Measurements from ENCODE around the gene DGKE. TPM values are rescaled to one million over a fixed set of nuclear protein-coding genes. Genes with fewer than 3 reads are reported as not detected.

The DGKE gene
- total and polyA plus RNA-seq, 2 of the 8 experiments (the other 6 are each of a cell fraction or from before 2014, with no cell fraction given), result 1.7 to 7.4 TPM

GRCh38 chr17:56831369-56832095 lies 2.4 kb upstream of the DGKE start:
- FAIRE-seq, result no peak
- no peak overlapping the region for H2BK5ac ChIP-seq (ENCODE audit: low read depth, low read length)
- H4K5ac ChIP-seq (ENCODE audit: insufficient read length, low read depth, low read length), result no peak overlapping the region
- no peak overlapping the region for H3K4me3 ChIP-seq (ENCODE audit: extremely low read depth in 1 of 4, insufficient read depth in 2 of 4, low read depth in 3 of 4, low read length in 4 of 4)
- peak overlapping the region; percentile 58; the same call in 1 of the 2 replicates for H2AK5ac ChIP-seq (ENCODE audit: low read depth, low read length)
- 84% methylated on average over 16 of the region's 16 CpGs; no CpG with 5 or more reads in 1 of the 2 experiments for WGBS, 2 experiments (ENCODE audit: extremely low coverage in 1 of 2, insufficient coverage in 1 of 2, insufficient read length in 1 of 2, insufficient replicate concordance in 2 of 2, low coverage in 1 of 2, low lambda C conversion rate in 2 of 2, missing lambda C conversion rate in 1 of 2)
- H2BK12ac ChIP-seq (ENCODE audit: low read depth, low read length), result no peak overlapping the region
- no peak overlapping the region for H3K23ac ChIP-seq (ENCODE audit: insufficient read length)
- H4K91ac ChIP-seq (replicated peaks; ENCODE audit: insufficient read length, low read length), result no peak overlapping the region
- H3K23me2 ChIP-seq (ENCODE audit: low read depth, low read length), result peaks cover 18% of the 10 kb centered on the region
- peaks cover 0 to 9% (median 5%) of the 10 kb centered on the region in 4 experiments; a peak in 5 of 7 replicates for H3K4me1 ChIP-seq (replicated peaks in 1 of 4; ENCODE audit: control insufficient read depth in 3 of 4, insufficient read depth in 4 of 4, low read length in 3 of 4)
- no peak overlapping the region for H3K4ac ChIP-seq (replicated peaks; ENCODE audit: insufficient read length, low read depth, low read length)
- H3K18ac ChIP-seq (ENCODE audit: extremely low read depth, low read length), result no peak overlapping the region
- H2BK120ac ChIP-seq (replicated peaks; ENCODE audit: low read depth, low read length), result no peak overlapping the region
- H3K27me3 ChIP-seq (replicated peaks in 1 of 4; ENCODE audit: control insufficient read depth in 3 of 4, extremely low read depth in 1 of 4, insufficient read depth in 3 of 4, low read length in 3 of 4), result peaks cover 0 to 8% (median 6%) of the 10 kb centered on the region in 4 experiments; a peak in 6 of 7 replicates
- H4K8ac ChIP-seq (ENCODE audit: extremely low read depth, insufficient read depth, low read length), result no peak overlapping the region
- H3K79me2 ChIP-seq (ENCODE audit: control insufficient read depth in 1 of 2, insufficient read depth in 2 of 2, low read length in 2 of 2), result peaks cover 0 to 8% of the 10 kb centered on the region in 2 experiments; a peak in 1 of 4 replicates
- no peak for DNase-seq (ENCODE audit: low read depth in 1 of 2, low spot score in 2 of 2)
- POLR2A ChIA-PET (ENCODE audit: partially characterized antibody), result interaction anchor here (1.7 kb wide), 1 partner anchor 12 kb away, joined by 4 read pairs; no protein-coding TSS in a partner anchor
- no peaks in the 10 kb centered on the region; a peak in 1 of 8 replicates for H3K36me3 ChIP-seq (ENCODE audit: control insufficient read depth in 2 of 4, insufficient read depth in 4 of 4, low read length in 3 of 4)
- no peak overlapping the region for H3K27ac ChIP-seq (ENCODE audit: low read depth, low read length)
- H3K4me2 ChIP-seq (ENCODE audit: insufficient read depth in 1 of 2, low read depth in 2 of 2, low read length in 2 of 2), result peak overlapping the region; percentile 66 to 98; a peak in 1 of 4 replicates
- H2BK20ac ChIP-seq (ENCODE audit: low read length), result no peak overlapping the region
- H3K14ac ChIP-seq (ENCODE audit: insufficient read length), result no peak overlapping the region
- H2BK15ac ChIP-seq (ENCODE audit: low read length), result no peak overlapping the region
- no peak overlapping the region for H2AFZ ChIP-seq (ENCODE audit: low read length)
- no peak overlapping the region for H3K56ac ChIP-seq (replicated peaks; ENCODE audit: insufficient read length, low read depth, low read length)
- H3K9me3 ChIP-seq (ENCODE audit: insufficient read depth in 2 of 2, low read depth in 1 of 2, low read length in 1 of 2), result no peaks in the 10 kb centered on the region; a peak in 1 of 4 replicates
- peaks cover 0 to 12% of the 10 kb centered on the region in 2 experiments for H4K20me1 ChIP-seq (replicated peaks in 1 of 2; ENCODE audit: control insufficient read depth in 1 of 2, insufficient read depth in 2 of 2, low read length in 2 of 2)
- no peak overlapping the region for H3K9ac ChIP-seq (replicated peaks in 1 of 4; ENCODE audit: extremely low read depth in 1 of 4, low read depth in 3 of 4, low read length in 3 of 4)
- H3K79me1 ChIP-seq (ENCODE audit: low read depth, low read length), result no peaks in the 10 kb centered on the region; the same call in 1 of the 2 replicates
- CTCF ChIA-PET (ENCODE audit: partially characterized antibody), result interaction anchor here (0.7 to 1.1 kb wide), 4 partner anchors 12 to 129 kb away, joined by 3 to 5 read pairs (median 4); partner anchors contain the start of gene COIL
- no peak for TF ChIP-seq EP300 (IDR thresholded peaks at IDR 0.05; ENCODE audit: borderline replicate concordance in 1 of 2, low read depth in 2 of 2, low read length in 2 of 2)
- TF ChIP-seq NANOG (IDR thresholded peaks at IDR 0.05; ENCODE audit: insufficient read depth, low read depth, low read length, poor library complexity, severe bottlenecking), result no peak
- TF ChIP-seq KDM5A (IDR thresholded peaks at IDR 0.05; ENCODE audit: low read length), result no peak
- TF ChIP-seq TEAD4 (IDR thresholded peaks at IDR 0.05; ENCODE audit: low read depth, low read length), result no peak
- TF ChIP-seq, protein P1, sequence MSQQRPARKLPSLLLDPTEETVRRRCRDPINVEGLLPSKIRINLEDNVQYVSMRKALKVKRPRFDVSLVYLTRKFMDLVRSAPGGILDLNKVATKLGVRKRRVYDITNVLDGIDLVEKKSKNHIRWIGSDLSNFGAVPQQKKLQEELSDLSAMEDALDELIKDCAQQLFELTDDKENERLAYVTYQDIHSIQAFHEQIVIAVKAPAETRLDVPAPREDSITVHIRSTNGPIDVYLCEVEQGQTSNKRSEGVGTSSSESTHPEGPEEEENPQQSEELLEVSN (IDR thresholded peaks at IDR 0.05), result no peak
- no peak for TF ChIP-seq KDM1A (IDR thresholded peaks at IDR 0.05; ENCODE audit: borderline replicate concordance, low read length)
- no peak for TF ChIP-seq SP2 (IDR thresholded peaks at IDR 0.05; ENCODE audit: low read length)
- no peak for TF ChIP-seq BRCA1 (IDR thresholded peaks at IDR 0.05; ENCODE audit: low read depth, low read length)
- TF ChIP-seq KDM4A (IDR thresholded peaks at IDR 0.05; ENCODE audit: low read depth, low read length, severe bottlenecking), result no peak
- TF ChIP-seq, protein P2, sequence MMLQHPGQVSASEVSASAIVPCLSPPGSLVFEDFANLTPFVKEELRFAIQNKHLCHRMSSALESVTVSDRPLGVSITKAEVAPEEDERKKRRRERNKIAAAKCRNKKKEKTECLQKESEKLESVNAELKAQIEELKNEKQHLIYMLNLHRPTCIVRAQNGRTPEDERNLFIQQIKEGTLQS (IDR thresholded peaks at IDR 0.05; ENCODE audit: insufficient read depth, low read depth, low read length), result no peak
